T-helper 1 cell treated with Interleukin-12 subunit alpha and Interleukin-12 subunit beta and Interleukin-4 antibody, amounts not matched to agents 30 μg/mL and 1 μg/mL, for 36 hours (primary cell): ENCODE measurements around the gene MED12L.

Experiments
- H3K27ac Mint-ChIP-seq: one replicate; pipeline ENCODE4 v1.8.0; 2021; ENCODE audit warnings: mild to moderate bottlenecking, mixed read lengths
- H3K27me3 Mint-ChIP-seq: one replicate; pipeline ENCODE4 v1.8.0; 2021; ENCODE audit warnings: low read depth, mixed read lengths
- H3K36me3 Mint-ChIP-seq: one replicate; pipeline ENCODE4 v1.8.0; 2021; ENCODE audit warnings: low read depth, mixed read lengths
- H3K4me1 Mint-ChIP-seq: one replicate; pipeline ENCODE4 v1.8.0; 2021; ENCODE audit warnings: low read depth, mixed read lengths
- H3K4me3 Mint-ChIP-seq: one replicate; pipeline ENCODE4 v1.8.0; 2021; ENCODE audit warnings: mild to moderate bottlenecking, moderate library complexity, mixed read lengths
- H3K9me3 Mint-ChIP-seq: one replicate; pipeline ENCODE4 v1.8.0; 2021; ENCODE audit warnings: mixed read lengths

The MED12L gene

GRCh38 chr3:151106311-151106710, 20.8 kb downstream of the MED12L start:
- Mint-ChIP-seq H3K4me1 (no peaks in the 10 kb centered on the region), H3K4me3 (no peak overlapping the region), H3K36me3 (no peaks in the 10 kb centered on the region), H3K27me3 (peaks cover 8% of the 10 kb centered on the region), H3K9me3 (no peaks in the 10 kb centered on the region), H3K27ac (no peak overlapping the region)

GRCh38 chr3:151107177-151107576, 21.7 kb downstream of the MED12L start:
- H3K27ac Mint-ChIP-seq = no peak overlapping the region
- H3K36me3 Mint-ChIP-seq = no peaks in the 10 kb centered on the region
- no peaks in the 10 kb centered on the region for H3K9me3 Mint-ChIP-seq
- no peaks in the 10 kb centered on the region for H3K4me1 Mint-ChIP-seq
- H3K4me3 Mint-ChIP-seq = no peak overlapping the region
- H3K27me3 Mint-ChIP-seq = peaks cover 4% of the 10 kb centered on the region

- Mint-ChIP-seq H3K4me3 (no peak overlapping the region), H3K27me3 (no peaks in the 10 kb centered on the region), H3K4me1 (no peaks in the 10 kb centered on the region), H3K36me3 (no peaks in the 10 kb centered on the region), H3K9me3 (no peaks in the 10 kb centered on the region), H3K27ac (no peak overlapping the region)
Observed at GRCh38 chr3:151107701-151108100, 22.2 kb downstream of the MED12L start.

- Mint-ChIP-seq H3K36me3 (no peaks in the 10 kb centered on the region), H3K9me3 (no peaks in the 10 kb centered on the region), H3K4me3 (no peak overlapping the region), H3K4me1 (no peaks in the 10 kb centered on the region), H3K27ac (no peak overlapping the region), H3K27me3 (peaks cover 5% of the 10 kb centered on the region)
Observed at GRCh38 chr3:151109286-151109800, 23.9 kb downstream of the MED12L start.

GRCh38 chr3:151112731-151113130, 27.3 kb downstream of the MED12L start:
- Mint-ChIP-seq H3K4me3 (no peak overlapping the region), H3K9me3 (no peaks in the 10 kb centered on the region), H3K27ac (no peak overlapping the region), H3K4me1 (no peaks in the 10 kb centered on the region), H3K27me3 (peaks cover 5% of the 10 kb centered on the region), H3K36me3 (no peaks in the 10 kb centered on the region)

GRCh38 chr3:151113343-151113742, 27.9 kb downstream of the MED12L start:
- no peaks in the 10 kb centered on the region for H3K4me1 Mint-ChIP-seq
- no peak overlapping the region for H3K27ac Mint-ChIP-seq
- no peaks in the 10 kb centered on the region for H3K9me3 Mint-ChIP-seq
- peaks cover 5% of the 10 kb centered on the region for H3K27me3 Mint-ChIP-seq
- H3K36me3 Mint-ChIP-seq = no peaks in the 10 kb centered on the region
- H3K4me3 Mint-ChIP-seq = no peak overlapping the region

GRCh38 chr3:151117047-151117446, 31.6 kb downstream of the MED12L start:
- H3K9me3 Mint-ChIP-seq = no peaks in the 10 kb centered on the region
- no peak overlapping the region for H3K27ac Mint-ChIP-seq
- no peaks in the 10 kb centered on the region for H3K36me3 Mint-ChIP-seq
- no peak overlapping the region for H3K4me3 Mint-ChIP-seq
- H3K27me3 Mint-ChIP-seq = peaks cover 9% of the 10 kb centered on the region
- H3K4me1 Mint-ChIP-seq = no peaks in the 10 kb centered on the region

GRCh38 chr3:151119188-151119587, 33.7 kb downstream of the MED12L start:
- H3K9me3 Mint-ChIP-seq = no peaks in the 10 kb centered on the region
- no peak overlapping the region for H3K27ac Mint-ChIP-seq
- H3K27me3 Mint-ChIP-seq = peaks cover 9% of the 10 kb centered on the region
- no peaks in the 10 kb centered on the region for H3K4me1 Mint-ChIP-seq
- H3K36me3 Mint-ChIP-seq = peaks cover 1% of the 10 kb centered on the region
- H3K4me3 Mint-ChIP-seq = no peak overlapping the region

- H3K36me3 Mint-ChIP-seq = peaks cover 1% of the 10 kb centered on the region
- H3K27me3 Mint-ChIP-seq = peaks cover 9% of the 10 kb centered on the region
- H3K4me1 Mint-ChIP-seq = no peaks in the 10 kb centered on the region
- no peak overlapping the region for H3K27ac Mint-ChIP-seq
- no peak overlapping the region for H3K4me3 Mint-ChIP-seq
- H3K9me3 Mint-ChIP-seq = no peaks in the 10 kb centered on the region
Observed at GRCh38 chr3:151120409-151120808, 34.9 kb downstream of the MED12L start.

GRCh38 chr3:151121016-151121415, 35.6 kb downstream of the MED12L start:
- Mint-ChIP-seq H3K27me3 (peaks cover 9% of the 10 kb centered on the region), H3K36me3 (peaks cover 1% of the 10 kb centered on the region), H3K4me3 (no peak overlapping the region), H3K27ac (no peak overlapping the region), H3K9me3 (no peaks in the 10 kb centered on the region), H3K4me1 (no peaks in the 10 kb centered on the region)

GRCh38 chr3:151123827-151124226, 38.4 kb downstream of the MED12L start:
- no peaks in the 10 kb centered on the region for H3K4me1 Mint-ChIP-seq
- no peaks in the 10 kb centered on the region for H3K9me3 Mint-ChIP-seq
- peaks cover 1% of the 10 kb centered on the region for H3K36me3 Mint-ChIP-seq
- no peak overlapping the region for H3K4me3 Mint-ChIP-seq
- peaks cover 12% of the 10 kb centered on the region for H3K27me3 Mint-ChIP-seq
- no peak overlapping the region for H3K27ac Mint-ChIP-seq

GRCh38 chr3:151124476-151124875, 39.0 kb downstream of the MED12L start:
- Mint-ChIP-seq H3K27ac (no peak overlapping the region), H3K27me3 (peaks cover 12% of the 10 kb centered on the region), H3K36me3 (peaks cover 1% of the 10 kb centered on the region), H3K4me1 (no peaks in the 10 kb centered on the region), H3K9me3 (no peaks in the 10 kb centered on the region), H3K4me3 (no peak overlapping the region)

GRCh38 chr3:151130428-151130827, 45.0 kb downstream of the MED12L start:
- Mint-ChIP-seq H3K4me3 (no peak overlapping the region), H3K27me3 (peaks cover 14% of the 10 kb centered on the region), H3K36me3 (no peaks in the 10 kb centered on the region), H3K4me1 (peaks cover 11% of the 10 kb centered on the region), H3K27ac (no peak overlapping the region), H3K9me3 (no peaks in the 10 kb centered on the region)

GRCh38 chr3:151133175-151133574, 47.7 kb downstream of the MED12L start:
- Mint-ChIP-seq H3K9me3 (no peaks in the 10 kb centered on the region), H3K4me1 (peaks cover 22% of the 10 kb centered on the region), H3K27me3 (peaks cover 15% of the 10 kb centered on the region), H3K27ac (no peak overlapping the region), H3K4me3 (no peak overlapping the region), H3K36me3 (no peaks in the 10 kb centered on the region)

- peaks cover 4% of the 10 kb centered on the region for H3K9me3 Mint-ChIP-seq
- H3K4me1 Mint-ChIP-seq = peaks cover 22% of the 10 kb centered on the region
- H3K27me3 Mint-ChIP-seq = peaks cover 18% of the 10 kb centered on the region
- H3K27ac Mint-ChIP-seq = no peak overlapping the region
- H3K36me3 Mint-ChIP-seq = no peaks in the 10 kb centered on the region
- H3K4me3 Mint-ChIP-seq = no peak overlapping the region
Observed at GRCh38 chr3:151133917-151134450, 48.5 kb downstream of the MED12L start.
